Testis (tissue), 3 donors: ENCODE results near the gene HNRNPD. TPM values are rescaled to one million over a fixed set of nuclear protein-coding genes. Genes with fewer than 3 reads are reported as not detected.

Source experiments
- DNase-seq: peaks from one replicate; pipeline ENCODE4 v3.0.0-alpha.2; 2019
- H3K27ac ChIP-seq, 2 donors: fragments of 200-600 bp; sonication (generic); one replicate each; pipeline ENCODE4 v1.5.1; 2019
- H3K27me3 ChIP-seq: fragments of 200-600 bp; sonication (generic); one replicate; pipeline ENCODE4 v1.5.1; 2019
- H3K36me3 ChIP-seq: fragments of 200-600 bp; sonication (generic); one replicate; pipeline ENCODE4 v1.5.1; 2017; ENCODE audit warnings: low read depth; ENCODE audit errors: missing control alignments
- H3K4me1 ChIP-seq: fragments of 200-600 bp; sonication (generic); one replicate; pipeline ENCODE4 v1.5.1; 2019
- H3K4me3 ChIP-seq, 2 donors: fragments of 200-600 bp; sonication (generic); one replicate each; pipeline ENCODE4 v1.5.1; 2017 to 2019
- H3K9me3 ChIP-seq: fragments of 200-600 bp; sonication (generic); one replicate; pipeline ENCODE4 v1.5.1; 2017
- CTCF ChIP-seq, 3 experiments: fragments of 450-650 bp in 2 of 3; fragments of 200-600 bp in 1 of 3; sonication (generic) in 1 of 3; IDR thresholded peaks; one replicate each; pipeline ENCODE4 v1.5.1; 2016 to 2019; ENCODE audit warnings: antibody characterized with exemption in 3 of 3, mild to moderate bottlenecking in 2 of 3, moderate library complexity in 1 of 3
- POLR2A ChIP-seq: fragments of 450-650 bp; IDR thresholded peaks from one replicate; pipeline ENCODE4 v1.6.1; 2017; ENCODE audit warnings: antibody characterized with exemption, mild to moderate bottlenecking, moderate library complexity
- WGBS, 2 donors: methylation state at CpG; one replicate each; pipeline ENCODE4 v1.1.5; 2018; 5-methylcytosine and 5-hydroxymethylcytosine counted together
- intact Hi-C: fragments of 100-400 bp; cut with DNase I; formaldehyde crosslinking; loops from one replicate; pipeline ENCODE4 v1.15.1; 2023; ENCODE audit warnings: low total_unique reads
- polyA plus RNA-seq: library from polyadenylated mRNA; stranded (reverse); fragments of 350-450 nt; fragmentation: Illumina TruSeq; extraction: RNeasy Lipid Tissue Mini Kit (QIAGEN cat#74804); gene quantifications from one replicate; pipeline ENCODE4 v1.2.3, GENCODE V29; 2014; ENCODE audit warnings: low read depth, low replicate concordance; ENCODE audit not compliant: insufficient read depth
- total RNA-seq, 2 donors: library from RNA; depleted of rRNA; stranded (reverse); fragments of >200 nt; gene quantifications; one replicate each; pipeline ENCODE4 v1.2.3, GENCODE V29; 2016

Gene HNRNPD
- total and polyA plus RNA-seq, 3 donors from 2014 or later, result 114 to 221 (median 118) TPM

GRCh38 chr4:82376109-82376508, 2.3 kb upstream of the HNRNPD start:
- DNase-seq, result no peak
- Histone ChIP-seq H3K9me3 (no peaks in the 10 kb centered on the region), H3K36me3 (no peaks in the 10 kb centered on the region), H3K27ac (no peak overlapping the region), H3K27me3 (no peaks in the 10 kb centered on the region), H3K4me3 (no peak overlapping the region), H3K4me1 (peaks cover 9% of the 10 kb centered on the region)
- 52 to 75% methylated on average over 4 of the region's 4 CpGs for WGBS, 2 donors
- intact Hi-C loops, result loop anchor here (10.0 kb wide), 1 partner anchor 419 kb away; the partner anchor contains the start of gene SCD5
- TF ChIP-seq POLR2A, result no peak
- no peak for TF ChIP-seq CTCF (IDR thresholded peaks at IDR 0.05)

GRCh38 chr4:82373486-82373815, 340 bp downstream of the HNRNPD start:
- no peak for TF ChIP-seq CTCF (IDR thresholded peaks at IDR 0.05)
- TF ChIP-seq POLR2A, result no peak
- H3K27ac ChIP-seq, result peak overlapping the region; percentile 100
- no peak for DNase-seq
- peaks cover 26% of the 10 kb centered on the region for H3K4me1 ChIP-seq
- intact Hi-C loops, result loop anchor here (5.0 to 10.0 kb wide), 2 partner anchors 59 to 421 kb away; partner anchors contain the start of genes ENOPH1, HNRNPDL and SCD5
- H3K4me3 ChIP-seq, result peak overlapping the region; percentile 98 to 99
- no peaks in the 10 kb centered on the region for H3K9me3 ChIP-seq
- no peaks in the 10 kb centered on the region for H3K36me3 ChIP-seq
- no peaks in the 10 kb centered on the region for H3K27me3 ChIP-seq
- 0 to 1% methylated on average over 40 to 49 of the region's 50 CpGs for WGBS, 2 donors

GRCh38 chr4:82372517-82373485, 990 bp downstream of the HNRNPD start:
- WGBS, 2 donors, result 0 to 1% methylated on average over 37 of the region's 37 CpGs
- TF ChIP-seq CTCF (IDR thresholded peaks at IDR 0.05), result no peak
- TF ChIP-seq POLR2A, result no peak
- intact Hi-C loops, result loop anchor here (5.0 to 10.0 kb wide), 2 partner anchors 60 to 422 kb away; partner anchors contain the start of genes ENOPH1, HNRNPDL and SCD5
- H3K27ac ChIP-seq, result peak overlapping the region; percentile 100
- peaks cover 26% of the 10 kb centered on the region for H3K4me1 ChIP-seq
- no peaks in the 10 kb centered on the region for H3K27me3 ChIP-seq
- H3K9me3 ChIP-seq, result no peaks in the 10 kb centered on the region
- peak; percentile 88 for DNase-seq
- H3K4me3 ChIP-seq, result peak overlapping the region; percentile 98 to 99
- H3K36me3 ChIP-seq, result no peaks in the 10 kb centered on the region

- H3K36me3 ChIP-seq, result no peaks in the 10 kb centered on the region
- TF ChIP-seq POLR2A (no peak), CTCF (IDR thresholded peaks at IDR 0.05) (no peak)
- H3K4me3 ChIP-seq, result peak overlapping the region; percentile 98 to 99
- H3K4me1 ChIP-seq, result peaks cover 35% of the 10 kb centered on the region
- no peaks in the 10 kb centered on the region for H3K27me3 ChIP-seq
- intact Hi-C loops, result loop anchor here (5.0 to 10.0 kb wide), 2 partner anchors 61 to 423 kb away; partner anchors contain the start of genes ENOPH1, HNRNPDL and SCD5
- WGBS, 2 donors, result 1 to 2% methylated on average over 8 of the region's 8 CpGs
- H3K9me3 ChIP-seq, result no peaks in the 10 kb centered on the region
- peak overlapping the region in 1 of 2 donors; percentile 100 for H3K27ac ChIP-seq
- no peak for DNase-seq
These were observed 2.3 kb downstream of the HNRNPD start for GRCh38 chr4:82371497-82371896.
